Occipital lobe (tissue), 2 donors: Measurements from ENCODE around the gene PDE4DIP. TPM values are rescaled to one million over a fixed set of nuclear protein-coding genes. Genes with fewer than 3 reads are reported as not detected.
"Not testable (repeated sequence)": the region's sequence is repeated elsewhere in the genome, so short reads cannot be mapped to it uniquely, and the experiment has no call there.

Source experiments
- DNase-seq: peaks from one replicate; lab custom pipeline; 2025; lab: John Stamatoyannopoulos, UW
- total RNA-seq: library from RNA; depleted of rRNA; stranded (reverse); fragments of >200 nt; gene quantifications from one replicate; pipeline ENCODE4 v1.2.3, GENCODE V29; 2014

Gene PDE4DIP
- total RNA-seq, 1 donor from 2014 or later: 353 TPM

- DNase-seq: not testable (repeated sequence)
Observed at GRCh38 chr1:148918836-148919447, 74.7 kb downstream of the PDE4DIP start.

GRCh38 chr1:148921047-148921446 is 76.8 kb downstream of the PDE4DIP start:
- not testable (repeated sequence) for DNase-seq

- DNase-seq: not testable (repeated sequence)
Observed at GRCh38 chr1:148923798-148924197, 79.6 kb downstream of the PDE4DIP start.

GRCh38 chr1:148927645-148928044 is 83.4 kb downstream of the PDE4DIP start:
- not testable (repeated sequence) for DNase-seq

GRCh38 chr1:148929253-148929652 is 85.0 kb downstream of the PDE4DIP start:
- not testable (repeated sequence) for DNase-seq

GRCh38 chr1:148935381-148936002 is 91.3 kb downstream of the PDE4DIP start:
- not testable (repeated sequence) for DNase-seq

- DNase-seq: not testable (repeated sequence)
Observed at GRCh38 chr1:148942906-148943305, 98.7 kb downstream of the PDE4DIP start.

- not testable (repeated sequence) for DNase-seq
Observed at GRCh38 chr1:148945130-148945529, 100.9 kb downstream of the PDE4DIP start.

GRCh38 chr1:148948768-148949167 is 104.5 kb downstream of the PDE4DIP start:
- not testable (repeated sequence) for DNase-seq

- peak; percentile 41 for DNase-seq
Observed at GRCh38 chr1:148951336-148952227, 107.4 kb downstream of the PDE4DIP start.

GRCh38 chr1:148952253-148952937 is 108.2 kb downstream of the PDE4DIP start:
- not testable (repeated sequence) for DNase-seq

GRCh38 chr1:148952938-148953616 is 108.8 kb downstream of the PDE4DIP start:
- DNase-seq: peak; percentile 6

- DNase-seq: not testable (repeated sequence)
Observed at GRCh38 chr1:148953730-148954129, 109.5 kb downstream of the PDE4DIP start.

- DNase-seq: not testable (repeated sequence)
Observed at GRCh38 chr1:148958343-148958742, 114.1 kb downstream of the PDE4DIP start.

GRCh38 chr1:148960212-148961000 is 116.2 kb downstream of the PDE4DIP start:
- DNase-seq: not testable (repeated sequence)

- DNase-seq: not testable (repeated sequence)
Observed at GRCh38 chr1:148962127-148962857, 118.1 kb downstream of the PDE4DIP start.

- not testable (repeated sequence) for DNase-seq
Observed at GRCh38 chr1:148966084-148966483, 121.9 kb downstream of the PDE4DIP start.

- DNase-seq: not testable (repeated sequence)
Observed at GRCh38 chr1:148967580-148967979, 123.4 kb downstream of the PDE4DIP start.

- DNase-seq: not testable (repeated sequence)
Observed at GRCh38 chr1:148968682-148969081, 124.5 kb downstream of the PDE4DIP start.
